H9 (cell line): ENCODE data around the gene ARHGAP22. TPM values are rescaled to one million over a fixed set of nuclear protein-coding genes. Genes with fewer than 3 reads are reported as not detected.

ENCODE experiments used
- DNase-seq: peaks from one replicate; pipeline ENCODE4 v3.0.0-alpha.2; 2017
- H2AFZ ChIP-seq: one replicate; pipeline ENCODE4 v1.6.1; 2013; ENCODE audit warnings: mild to moderate bottlenecking, low read length, control low read depth, moderate library complexity
- H2AK5ac ChIP-seq: 2 replicates; pipeline ENCODE4 v1.6.1; 2013; ENCODE audit warnings: low read length, control low read depth, mixed read lengths; ENCODE audit not compliant: insufficient read length
- H2BK120ac ChIP-seq: one replicate; pipeline ENCODE4 v1.6.1; 2013; ENCODE audit warnings: low read depth, mild to moderate bottlenecking, low read length, control low read depth, inconsistent platforms; ENCODE audit not compliant: poor library complexity, severe bottlenecking
- H2BK12ac ChIP-seq: 2 replicates; pipeline ENCODE4 v1.6.1; 2013; ENCODE audit warnings: low read length, control low read depth, mixed read lengths, low read depth; ENCODE audit not compliant: insufficient read length
- H2BK15ac ChIP-seq: 2 replicates; pipeline ENCODE4 v1.6.1; 2013; ENCODE audit warnings: low read depth, low read length, control low read depth
- H2BK20ac ChIP-seq: one replicate; pipeline ENCODE4 v1.6.1; 2013; ENCODE audit warnings: low read depth, mild to moderate bottlenecking, low read length, control low read depth, inconsistent platforms; ENCODE audit not compliant: poor library complexity, severe bottlenecking
- H2BK5ac ChIP-seq: 2 replicates; pipeline ENCODE4 v1.6.1; 2013; ENCODE audit warnings: low read length, control low read depth, mixed read lengths; ENCODE audit not compliant: insufficient read length
- H3K14ac ChIP-seq: 2 replicates; pipeline ENCODE4 v1.6.1; 2013; ENCODE audit warnings: low read length, control low read depth; ENCODE audit not compliant: insufficient read depth
- H3K18ac ChIP-seq: 2 replicates; pipeline ENCODE4 v1.6.1; 2013; ENCODE audit warnings: low read depth, mild to moderate bottlenecking, mixed read lengths, low read length, control low read depth; ENCODE audit not compliant: insufficient read length
- H3K23ac ChIP-seq: 2 replicates; pipeline ENCODE4 v1.6.1; 2013; ENCODE audit warnings: low read length, control low read depth, mixed read lengths, low read depth; ENCODE audit not compliant: insufficient read length
- H3K23me2 ChIP-seq: 2 replicates; pipeline ENCODE4 v1.6.1; 2013; ENCODE audit warnings: low read depth, mild to moderate bottlenecking, mixed read lengths, low read length, control low read depth; ENCODE audit not compliant: insufficient read length, poor library complexity, severe bottlenecking
- H3K27ac ChIP-seq: 2 replicates; pipeline ENCODE4 v1.5.1; 2013; ENCODE audit warnings: low read length, control low read depth, mixed read lengths, low read depth; ENCODE audit not compliant: insufficient read length
- H3K27me3 ChIP-seq: 2 replicates; pipeline ENCODE4 v1.6.1; 2013; ENCODE audit warnings: low read length, control low read depth, inconsistent platforms; ENCODE audit not compliant: insufficient read depth
- H3K4ac ChIP-seq: 2 replicates; pipeline ENCODE4 v1.6.1; 2013; ENCODE audit warnings: low read depth, mild to moderate bottlenecking, control low read depth, inconsistent platforms, low read length, moderate library complexity
- H3K4me1 ChIP-seq: 2 replicates; pipeline ENCODE4 v1.6.1; 2013; ENCODE audit warnings: low read length, control low read depth, inconsistent platforms; ENCODE audit not compliant: insufficient read depth
- H3K4me2 ChIP-seq: 2 replicates; pipeline ENCODE4 v1.6.1; 2013; ENCODE audit warnings: low read length, control low read depth, mixed read lengths; ENCODE audit not compliant: insufficient read length, insufficient read depth
- H3K56ac ChIP-seq: 2 replicates; pipeline ENCODE4 v1.6.1; 2013; ENCODE audit warnings: low read depth, mild to moderate bottlenecking, mixed read lengths, low read length, control low read depth; ENCODE audit not compliant: insufficient read length
- H3K79me1 ChIP-seq: 2 replicates; pipeline ENCODE4 v1.6.1; 2013; ENCODE audit warnings: low read depth, mild to moderate bottlenecking, moderate library complexity, low read length, control low read depth, inconsistent platforms; ENCODE audit not compliant: insufficient read depth, poor library complexity, severe bottlenecking
- H3K79me2 ChIP-seq: 2 replicates; pipeline ENCODE4 v1.6.1; 2013; ENCODE audit warnings: low read length, control low read depth, inconsistent platforms; ENCODE audit not compliant: insufficient read depth
- H3K9ac ChIP-seq: 2 replicates; pipeline ENCODE4 v1.6.1; 2013; ENCODE audit warnings: low read length, control low read depth, mixed read lengths; ENCODE audit not compliant: insufficient read length; ENCODE audit errors: extremely low read depth
- H3K9me3 ChIP-seq: one replicate; pipeline ENCODE4 v1.6.1; 2013; ENCODE audit warnings: low read depth, low read length, inconsistent platforms; ENCODE audit not compliant: control insufficient read depth
- H3T11ph ChIP-seq: one replicate; pipeline ENCODE4 v1.6.1; 2013; ENCODE audit warnings: mild to moderate bottlenecking, low read length, control low read depth, inconsistent platforms
- H4K20me1 ChIP-seq: one replicate; pipeline ENCODE4 v1.6.1; 2013; ENCODE audit not compliant: control insufficient read depth, insufficient read length, insufficient read depth
- H4K5ac ChIP-seq: 2 replicates; pipeline ENCODE4 v1.6.1; 2013; ENCODE audit warnings: low read depth, mild to moderate bottlenecking, mixed read lengths, low read length, control low read depth; ENCODE audit not compliant: insufficient read length
- H4K8ac ChIP-seq: replicated peaks from 2 replicates; pipeline ENCODE4 v1.6.1; 2013; ENCODE audit warnings: low read length, control low read depth, mixed read lengths, low read depth; ENCODE audit not compliant: insufficient read length
- H4K91ac ChIP-seq: 2 replicates; pipeline ENCODE4 v1.6.1; 2013; ENCODE audit warnings: low read depth, mild to moderate bottlenecking, moderate library complexity, mixed read lengths, low read length, control low read depth; ENCODE audit not compliant: insufficient read length
- H3K27ac Mint-ChIP-seq, 3 experiments: 2 replicates in 2 of 3; 3 replicates in 1 of 3; pipeline ENCODE4 v1.8.0; 2020 to 2021; ENCODE audit warnings: mixed read lengths in 3 of 3, mild to moderate bottlenecking in 1 of 3, moderate library complexity in 1 of 3
- H3K27me3 Mint-ChIP-seq: 2 replicates; pipeline ENCODE4 v1.8.0; 2021; ENCODE audit warnings: low read depth, mild to moderate bottlenecking, moderate library complexity, mixed read lengths
- H3K36me3 Mint-ChIP-seq, 3 experiments: 2 replicates in 2 of 3; 3 replicates in 1 of 3; pipeline ENCODE4 v1.8.0; 2020 to 2021; ENCODE audit warnings: low read depth in 3 of 3, mixed read lengths in 3 of 3; ENCODE audit not compliant: insufficient read depth in 1 of 3
- H3K4me1 Mint-ChIP-seq, 2 experiments: 2 replicates each; pipeline ENCODE4 v1.8.0; 2020; ENCODE audit warnings: mixed read lengths in 2 of 2
- H3K4me3 Mint-ChIP-seq, 2 experiments: 2 replicates in 1 of 2; 3 replicates in 1 of 2; pipeline ENCODE4 v1.8.0; 2020 to 2021; ENCODE audit warnings: mild to moderate bottlenecking in 2 of 2, mixed read lengths in 2 of 2, moderate library complexity in 1 of 2
- H3K9me3 Mint-ChIP-seq, 2 experiments: 2 replicates in 1 of 2; 3 replicates in 1 of 2; pipeline ENCODE4 v1.8.0; 2020; ENCODE audit warnings: mild to moderate bottlenecking in 2 of 2, mixed read lengths in 2 of 2, moderate library complexity in 1 of 2
- WGBS: extraction: QIAGEN DNeasy Blood & Tissue Kit; methylation state at CpG from one replicate; pipeline ENCODE4 v1.1.7; 2013; ENCODE audit warnings: missing lambda C conversion rate, low lambda C conversion rate, mixed read lengths; ENCODE audit not compliant: insufficient read length; ENCODE audit errors: extremely low coverage; 5-methylcytosine and 5-hydroxymethylcytosine counted together
- total RNA-seq: library from RNA; stranded (reverse); gene quantifications from 2 replicates; pipeline ENCODE4 v1.2.1, GENCODE V29; 2021
- TF ChIP-seq, protein P1 (sequence below): fragments of 200-600 bp; sonication (generic); conservative IDR thresholded peaks from 3 replicates; pipeline ENCODE4 v1.8.0; 2021; ENCODE audit warnings: antibody characterized with exemption, mild to moderate bottlenecking

Gene ARHGAP22
- total RNA-seq, 1 experiment from 2014 or later = 7.4 TPM

DNA sequence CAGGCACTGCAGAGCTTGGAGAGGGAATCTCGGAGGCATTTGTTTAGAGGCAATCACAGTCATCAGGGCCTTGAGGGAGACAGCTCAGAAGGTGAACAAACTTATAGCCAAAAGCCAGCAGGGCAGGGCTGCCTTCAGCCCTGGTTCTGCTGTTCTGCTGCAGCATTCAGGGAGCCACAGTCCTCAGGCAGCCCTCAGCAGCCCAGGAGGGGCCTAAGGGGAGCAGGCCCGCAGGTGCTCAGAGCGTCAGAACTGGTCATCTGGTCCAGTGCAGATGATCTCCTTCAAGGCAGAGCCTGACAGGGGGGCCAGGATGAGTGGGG, 84.7 kb downstream of the ARHGAP22 start:
- Histone ChIP-seq H3K9me3 (no peaks in the 10 kb centered on the region), H2BK15ac (no peak overlapping the region), H3K23ac (no peak overlapping the region), H4K20me1 (no peaks in the 10 kb centered on the region), H2BK20ac (no peak overlapping the region), H4K91ac (no peak overlapping the region), H4K5ac (no peak overlapping the region), H3T11ph (no peak overlapping the region), H3K4me2 (no peak overlapping the region), H3K23me2 (peaks cover 6% of the 10 kb centered on the region), H3K4ac (no peak overlapping the region), H2BK5ac (no peak overlapping the region), H2BK12ac (no peak overlapping the region), H3K27ac (no peak overlapping the region), H3K79me2 (peaks cover 4% of the 10 kb centered on the region; the same call in 1 of the 2 replicates), H3K14ac (no peak overlapping the region), H3K27me3 (no peaks in the 10 kb centered on the region), H3K56ac (no peak overlapping the region), H3K18ac (no peak overlapping the region), H2AFZ (no peak overlapping the region), H3K79me1 (no peaks in the 10 kb centered on the region), H3K9ac (no peak overlapping the region), H2BK120ac (no peak overlapping the region), H2AK5ac (no peak overlapping the region), H4K8ac (no peak overlapping the region), H3K4me1 (no peaks in the 10 kb centered on the region)
- peaks cover 25 to 27% of the 10 kb centered on the region in 2 experiments for H3K4me1 Mint-ChIP-seq
- WGBS = no CpG with 5 or more reads among the region's 3 CpGs
- no peak for DNase-seq
- H3K4me3 Mint-ChIP-seq = no peak overlapping the region
- H3K9me3 Mint-ChIP-seq = peaks cover 7 to 17% of the 10 kb centered on the region in 2 experiments
- peak overlapping the region in 2 of 3 experiments; percentile 58 to 79; a peak in 3 of 7 replicates for H3K27ac Mint-ChIP-seq
- TF ChIP-seq, protein P1, sequence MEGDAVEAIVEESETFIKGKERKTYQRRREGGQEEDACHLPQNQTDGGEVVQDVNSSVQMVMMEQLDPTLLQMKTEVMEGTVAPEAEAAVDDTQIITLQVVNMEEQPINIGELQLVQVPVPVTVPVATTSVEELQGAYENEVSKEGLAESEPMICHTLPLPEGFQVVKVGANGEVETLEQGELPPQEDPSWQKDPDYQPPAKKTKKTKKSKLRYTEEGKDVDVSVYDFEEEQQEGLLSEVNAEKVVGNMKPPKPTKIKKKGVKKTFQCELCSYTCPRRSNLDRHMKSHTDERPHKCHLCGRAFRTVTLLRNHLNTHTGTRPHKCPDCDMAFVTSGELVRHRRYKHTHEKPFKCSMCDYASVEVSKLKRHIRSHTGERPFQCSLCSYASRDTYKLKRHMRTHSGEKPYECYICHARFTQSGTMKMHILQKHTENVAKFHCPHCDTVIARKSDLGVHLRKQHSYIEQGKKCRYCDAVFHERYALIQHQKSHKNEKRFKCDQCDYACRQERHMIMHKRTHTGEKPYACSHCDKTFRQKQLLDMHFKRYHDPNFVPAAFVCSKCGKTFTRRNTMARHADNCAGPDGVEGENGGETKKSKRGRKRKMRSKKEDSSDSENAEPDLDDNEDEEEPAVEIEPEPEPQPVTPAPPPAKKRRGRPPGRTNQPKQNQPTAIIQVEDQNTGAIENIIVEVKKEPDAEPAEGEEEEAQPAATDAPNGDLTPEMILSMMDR = no peak
- peaks cover 3 to 9% (median 9%) of the 10 kb centered on the region in 3 experiments for H3K36me3 Mint-ChIP-seq
- peaks cover 9% of the 10 kb centered on the region for H3K27me3 Mint-ChIP-seq
